Mesendoderm (in vitro differentiated cells): ENCODE data around the gene PLPPR3. TPM values are rescaled to one million over a fixed set of nuclear protein-coding genes. Genes with fewer than 3 reads are reported as not detected.

Experiments used
- DNase-seq: peaks from one replicate; pipeline ENCODE4 v3.0.0; 2013
- H2AK5ac ChIP-seq: 2 replicates; pipeline ENCODE4 v1.6.1; 2013; ENCODE audit warnings: low read length, inconsistent platforms
- H2BK120ac ChIP-seq: 2 replicates; pipeline ENCODE4 v1.6.1; 2013; ENCODE audit warnings: low read depth, mild to moderate bottlenecking, low read length, moderate library complexity, mixed read lengths
- H2BK15ac ChIP-seq: replicated peaks from 2 replicates; pipeline ENCODE4 v1.6.1; 2013; ENCODE audit warnings: low read depth, mild to moderate bottlenecking, moderate library complexity
- H2BK5ac ChIP-seq: 2 replicates; pipeline ENCODE4 v1.6.1; 2013; ENCODE audit warnings: low read length, inconsistent platforms
- H3K18ac ChIP-seq: 2 replicates; pipeline ENCODE4 v1.6.1; 2013; ENCODE audit warnings: mild to moderate bottlenecking, low read length, mixed read lengths
- H3K23ac ChIP-seq: one replicate; pipeline ENCODE4 v1.6.1; 2013; ENCODE audit warnings: low read length
- H3K27ac ChIP-seq: 2 replicates; pipeline ENCODE4 v1.5.1; 2013; ENCODE audit warnings: low read depth, mild to moderate bottlenecking, inconsistent platforms, low read length, moderate library complexity
- H3K27me3 ChIP-seq: 2 replicates; pipeline ENCODE4 v1.6.1; 2013; ENCODE audit warnings: low read length, control low read depth, mild to moderate bottlenecking, inconsistent platforms; ENCODE audit not compliant: insufficient read depth, poor library complexity
- H3K36me3 ChIP-seq: 2 replicates; pipeline ENCODE4 v1.6.1; 2013; ENCODE audit warnings: low read length, inconsistent platforms; ENCODE audit not compliant: control insufficient read depth, insufficient read depth
- H3K4ac ChIP-seq: one replicate; pipeline ENCODE4 v1.6.1; 2013; ENCODE audit warnings: low read depth, mild to moderate bottlenecking, low read length, moderate library complexity
- H3K4me1 ChIP-seq: 2 replicates; pipeline ENCODE4 v1.6.1; 2013; ENCODE audit warnings: low read depth, low read length, inconsistent platforms; ENCODE audit not compliant: control insufficient read depth
- H3K4me2 ChIP-seq: 2 replicates; pipeline ENCODE4 v1.6.1; 2013; ENCODE audit warnings: low read length
- H3K4me3 ChIP-seq: 2 replicates; pipeline ENCODE4 v1.5.1; 2013; ENCODE audit warnings: mild to moderate bottlenecking, low read length
- H3K56ac ChIP-seq: one replicate; pipeline ENCODE4 v1.6.1; 2013; ENCODE audit warnings: low read length
- H3K79me1 ChIP-seq: 2 replicates; pipeline ENCODE4 v1.6.1; 2013; ENCODE audit warnings: low read length, inconsistent platforms
- H3K79me2 ChIP-seq: 2 replicates; pipeline ENCODE4 v1.6.1; 2013; ENCODE audit warnings: mild to moderate bottlenecking, low read length; ENCODE audit not compliant: control insufficient read depth, insufficient read depth
- H3K9ac ChIP-seq: 2 replicates; pipeline ENCODE4 v1.6.1; 2013; ENCODE audit warnings: low read length, inconsistent platforms
- H4K5ac ChIP-seq: one replicate; pipeline ENCODE4 v1.6.1; 2013; ENCODE audit warnings: low read length
- H4K8ac ChIP-seq: one replicate; pipeline ENCODE4 v1.6.1; 2013; ENCODE audit warnings: low read depth, mild to moderate bottlenecking, control low read depth, low read length, moderate library complexity
- WGBS: extraction: QIAGEN DNeasy Blood & Tissue Kit; methylation state at CpG from one replicate; pipeline ENCODE4 v1.1.7; 2013; ENCODE audit warnings: low lambda C conversion rate, missing lambda C conversion rate; ENCODE audit not compliant: insufficient coverage; ENCODE audit errors: extremely low coverage; 5-methylcytosine and 5-hydroxymethylcytosine counted together
- polyA plus RNA-seq, 2 experiments: library from polyadenylated mRNA; stranded (reverse); fragments of 200-250 nt; gene quantifications; one replicate each; pipeline ENCODE4 v1.2.3, GENCODE V29; 2013

PLPPR3 gene
- polyA plus RNA-seq (2013, experiment 1 of 2): 15.2 TPM
- polyA plus RNA-seq (2013, experiment 2 of 2): 15.1 TPM

- peak within 1 kb of the TSS; percentile 34 for H3K4me3 ChIP-seq
- no peaks in the 10 kb centered on the region for H3K4me1 ChIP-seq
- peak within 1 kb of the TSS; percentile 29 for H3K4me2 ChIP-seq
- H3K27ac ChIP-seq: no peak within 1 kb of the TSS
- peak within 1 kb of the TSS; percentile 87 for H3K56ac ChIP-seq
- H4K5ac ChIP-seq: no peak within 1 kb of the TSS
- no CpG with 5 or more reads among the region's 86 CpGs for WGBS
- DNase-seq: no peak
- H3K79me2 ChIP-seq: no peaks in the 10 kb centered on the region
- no peak within 1 kb of the TSS for H4K8ac ChIP-seq
- H2BK5ac ChIP-seq: no peak within 1 kb of the TSS
- H3K36me3 ChIP-seq: no peaks in the 10 kb centered on the region
- no peaks in the 10 kb centered on the region for H3K27me3 ChIP-seq
- H3K18ac ChIP-seq: peak within 1 kb of the TSS; percentile 97
- H3K23ac ChIP-seq: no peak within 1 kb of the TSS
- no peaks in the 10 kb centered on the region for H3K79me1 ChIP-seq
- H2BK15ac ChIP-seq: no peak within 1 kb of the TSS
- H3K4ac ChIP-seq: peak within 1 kb of the TSS; percentile 28
- no peak within 1 kb of the TSS for H2AK5ac ChIP-seq
- peak within 1 kb of the TSS; percentile 51 for H2BK120ac ChIP-seq
- H3K9ac ChIP-seq: peak within 1 kb of the TSS; percentile 62
Measured at GRCh38 chr19:821825-822503, at the start of gene PLPPR3. TSS of gene PLPPR3 (minus strand) at chr19:821955. CDS start at chr19:821559, 396 bp downstream.

- no peak overlapping the region for H3K4ac ChIP-seq
- no peak overlapping the region for H2BK120ac ChIP-seq
- no peak overlapping the region for H2AK5ac ChIP-seq
- H3K27ac ChIP-seq: no peak overlapping the region
- peaks cover 2% of the 10 kb centered on the region for H3K36me3 ChIP-seq
- no peak overlapping the region for H3K4me2 ChIP-seq
- no peak overlapping the region for H4K5ac ChIP-seq
- no peak overlapping the region for H3K9ac ChIP-seq
- no peak overlapping the region for H3K4me3 ChIP-seq
- no peak overlapping the region for H3K18ac ChIP-seq
- H2BK5ac ChIP-seq: no peak overlapping the region
- H3K4me1 ChIP-seq: no peaks in the 10 kb centered on the region
- H3K27me3 ChIP-seq: no peaks in the 10 kb centered on the region
- H3K79me1 ChIP-seq: no peaks in the 10 kb centered on the region
- no peaks in the 10 kb centered on the region for H3K79me2 ChIP-seq
- no CpG with 5 or more reads among the region's 28 CpGs for WGBS
- no peak overlapping the region for H3K23ac ChIP-seq
- no peak for DNase-seq
- H4K8ac ChIP-seq: no peak overlapping the region
- no peak overlapping the region for H3K56ac ChIP-seq
- H2BK15ac ChIP-seq: no peak overlapping the region
Measured at GRCh38 chr19:870963-871401, 49.2 kb upstream of the PLPPR3 start.

GRCh38 chr19:870314-870713, 48.6 kb upstream of the PLPPR3 start:
- Histone ChIP-seq H3K4ac (no peak overlapping the region), H3K36me3 (peaks cover 2% of the 10 kb centered on the region), H3K4me2 (no peak overlapping the region), H2BK15ac (no peak overlapping the region), H3K23ac (no peak overlapping the region), H3K18ac (no peak overlapping the region), H4K5ac (no peak overlapping the region), H3K9ac (no peak overlapping the region), H3K56ac (no peak overlapping the region), H3K4me3 (no peak overlapping the region), H3K79me2 (no peaks in the 10 kb centered on the region), H3K4me1 (no peaks in the 10 kb centered on the region), H3K27me3 (no peaks in the 10 kb centered on the region), H3K79me1 (no peaks in the 10 kb centered on the region), H2BK5ac (no peak overlapping the region), H3K27ac (no peak overlapping the region), H2BK120ac (no peak overlapping the region), H4K8ac (no peak overlapping the region), H2AK5ac (no peak overlapping the region)
- WGBS: no CpG with 5 or more reads among the region's 8 CpGs
- no peak for DNase-seq

- no peaks in the 10 kb centered on the region for H3K79me1 ChIP-seq
- H4K5ac ChIP-seq: no peak overlapping the region
- no peak overlapping the region for H2BK120ac ChIP-seq
- no peak overlapping the region for H2AK5ac ChIP-seq
- H3K18ac ChIP-seq: no peak overlapping the region
- no CpG with 5 or more reads among the region's 29 CpGs for WGBS
- no peak overlapping the region for H3K23ac ChIP-seq
- H3K4me2 ChIP-seq: no peak overlapping the region
- H3K4ac ChIP-seq: no peak overlapping the region
- no peaks in the 10 kb centered on the region for H3K79me2 ChIP-seq
- H3K4me1 ChIP-seq: no peaks in the 10 kb centered on the region
- DNase-seq: peak; percentile 61
- H4K8ac ChIP-seq: no peak overlapping the region
- H3K4me3 ChIP-seq: no peak overlapping the region
- peaks cover 2% of the 10 kb centered on the region for H3K36me3 ChIP-seq
- H3K27ac ChIP-seq: no peak overlapping the region
- H3K56ac ChIP-seq: no peak overlapping the region
- H2BK5ac ChIP-seq: no peak overlapping the region
- no peaks in the 10 kb centered on the region for H3K27me3 ChIP-seq
- H2BK15ac ChIP-seq: no peak overlapping the region
- H3K9ac ChIP-seq: no peak overlapping the region
Measured at GRCh38 chr19:869245-870177, 47.8 kb upstream of the PLPPR3 start.

GRCh38 chr19:868458-869244, 46.9 kb upstream of the PLPPR3 start:
- no peaks in the 10 kb centered on the region for H3K27me3 ChIP-seq
- H2BK15ac ChIP-seq: no peak overlapping the region
- H3K79me1 ChIP-seq: no peaks in the 10 kb centered on the region
- H3K4ac ChIP-seq: no peak overlapping the region
- H3K56ac ChIP-seq: no peak overlapping the region
- H3K4me3 ChIP-seq: no peak overlapping the region
- H3K27ac ChIP-seq: no peak overlapping the region
- no peak overlapping the region for H3K9ac ChIP-seq
- peaks cover 2% of the 10 kb centered on the region for H3K36me3 ChIP-seq
- no peak overlapping the region for H2BK5ac ChIP-seq
- no peaks in the 10 kb centered on the region for H3K79me2 ChIP-seq
- H3K4me2 ChIP-seq: no peak overlapping the region
- WGBS: no CpG with 5 or more reads among the region's 34 CpGs
- H2BK120ac ChIP-seq: no peak overlapping the region
- no peak for DNase-seq
- no peak overlapping the region for H4K5ac ChIP-seq
- no peak overlapping the region for H3K23ac ChIP-seq
- H4K8ac ChIP-seq: no peak overlapping the region
- H3K4me1 ChIP-seq: no peaks in the 10 kb centered on the region
- no peak overlapping the region for H2AK5ac ChIP-seq
- H3K18ac ChIP-seq: no peak overlapping the region
